B cell (primary cell): ENCODE measurements around the gene TBKBP1. TPM values are rescaled to one million over a fixed set of nuclear protein-coding genes. Genes with fewer than 3 reads are reported as not detected.

Source experiments
- ATAC-seq: fragments of 200-7000 bp; cut with Tn5 transposase; one replicate; pipeline ENCODE4 v1.10.0; 2021; ENCODE audit warnings: low read depth, mild to moderate bottlenecking, moderate number of reproducible peaks, moderate library complexity
- CTCF ChIA-PET: fragments of 350-600 bp; sonication (Branson Sonifier 250); formaldehyde crosslinking; loops from one replicate; lab custom pipeline; 2021; ENCODE audit warnings: antibody characterized with exemption, inconsistent platforms; lab: Charles Lee
- POLR2A ChIA-PET: fragments of 350-600 bp; sonication (Branson Sonifier 250); formaldehyde crosslinking; loops from one replicate; lab custom pipeline; 2021; ENCODE audit warnings: antibody characterized with exemption; lab: Charles Lee
- DNase-seq: peaks from one replicate; pipeline ENCODE4 v3.0.0; 2013
- H2AFZ ChIP-seq: 2 replicates; pipeline ENCODE4 v1.6.1; 2012; ENCODE audit warnings: mild to moderate bottlenecking, low read depth, low read length; ENCODE audit not compliant: insufficient read depth, poor library complexity, severe bottlenecking
- H3K27ac ChIP-seq, 2 donors: 1 replicate in 1 of 2; 2 replicates in 1 of 2; pipeline ENCODE4 v1.5.1; 2012 to 2013; ENCODE audit warnings: low read length in 2 of 2, mild to moderate bottlenecking in 2 of 2, moderate library complexity in 1 of 2
- H3K27me3 ChIP-seq, 4 experiments: fragments of 200-600 bp in 1 of 4; sonication (generic) in 1 of 4; replicated peaks in 1 of 4; 1 replicate in 2 of 4; 2 replicates in 2 of 4; pipeline versions ENCODE4 v1.6.1 to v1.7.0; 2013 to 2016; ENCODE audit warnings: low read length in 3 of 4, mild to moderate bottlenecking in 2 of 4, mixed read lengths in 1 of 4, moderate library complexity in 1 of 4; ENCODE audit not compliant: insufficient read depth in 4 of 4, control insufficient read depth in 3 of 4; ENCODE audit errors: control extremely low read depth in 1 of 4
- H3K36me3 ChIP-seq, 2 experiments: replicated peaks in 1 of 2; 1 replicate in 1 of 2; 2 replicates in 1 of 2; pipeline versions ENCODE4 v1.6.1 to v1.7.1; 2013; ENCODE audit warnings: low read length in 1 of 2; ENCODE audit not compliant: insufficient read depth in 2 of 2, control insufficient read depth in 1 of 2; ENCODE audit errors: control extremely low read depth in 1 of 2, extremely low read depth in 1 of 2
- H3K4me1 ChIP-seq, 2 donors: fragments of 200-600 bp in 1 of 2; sonication (generic) in 1 of 2; 1 replicate in 1 of 2; 2 replicates in 1 of 2; pipeline versions ENCODE4 v1.5.1 to v1.6.1; 2013 to 2017; ENCODE audit warnings: low read length in 2 of 2; ENCODE audit not compliant: control insufficient read depth in 2 of 2, insufficient read depth in 2 of 2
- H3K4me2 ChIP-seq: replicated peaks from 2 replicates; pipeline ENCODE3; 2012; ENCODE audit warnings: mild to moderate bottlenecking, low read depth, low read length; ENCODE audit not compliant: poor library complexity, severe bottlenecking
- H3K4me3 ChIP-seq, 5 experiments: fragments of 200-600 bp in 1 of 5; sonication (generic) in 1 of 5; 1 replicate in 3 of 5; 2 replicates in 2 of 5; pipeline versions ENCODE4 v1.5.1 to v1.7.0; 2011 to 2016; ENCODE audit warnings: low read length in 4 of 5, mild to moderate bottlenecking in 4 of 5, low read depth in 2 of 5, control low read depth in 1 of 5, moderate library complexity in 1 of 5; ENCODE audit not compliant: insufficient read depth in 1 of 5; ENCODE audit errors: control extremely low read depth in 1 of 5, extremely low read depth in 1 of 5
- H3K79me2 ChIP-seq: fragments of 200-600 bp; sonication (generic); one replicate; pipeline ENCODE4 v1.6.0; 2016; ENCODE audit warnings: low read length; ENCODE audit not compliant: control insufficient read depth, insufficient read depth
- H3K9ac ChIP-seq: fragments of 200-600 bp; sonication (generic); 2 replicates; pipeline ENCODE4 v1.6.1; 2017; ENCODE audit warnings: mild to moderate bottlenecking, low read length, moderate library complexity
- H3K9me3 ChIP-seq, 3 donors: one replicate each; pipeline versions ENCODE4 v1.6.1 to v1.7.1; 2013; ENCODE audit warnings: low read length in 2 of 3; ENCODE audit not compliant: control insufficient read depth in 2 of 3, insufficient read depth in 1 of 3; ENCODE audit errors: control extremely low read depth in 1 of 3
- H4K20me1 ChIP-seq: 2 replicates; pipeline ENCODE4 v1.6.0; 2012; ENCODE audit warnings: mild to moderate bottlenecking, low read length; ENCODE audit not compliant: insufficient read depth, control insufficient read depth, poor library complexity, severe bottlenecking
- H3K27ac Mint-ChIP-seq: one replicate; pipeline ENCODE4 v1.8.0; 2021; ENCODE audit warnings: mixed read lengths
- H3K27me3 Mint-ChIP-seq: one replicate; pipeline ENCODE4 v1.8.0; 2021; ENCODE audit warnings: mixed read lengths
- H3K4me1 Mint-ChIP-seq: one replicate; pipeline ENCODE4 v1.8.0; 2021; ENCODE audit warnings: mixed read lengths
- H3K4me3 Mint-ChIP-seq: one replicate; pipeline ENCODE4 v1.8.0; 2021; ENCODE audit warnings: mixed read lengths
- H3K9me3 Mint-ChIP-seq: one replicate; pipeline ENCODE4 v1.8.0; 2022; ENCODE audit warnings: mixed read lengths; ENCODE audit not compliant: insufficient read depth
- CTCF ChIP-seq: fragments of 200-600 bp; IDR thresholded peaks from one replicate; pipeline ENCODE4 v1.8.0; 2022; ENCODE audit warnings: antibody characterized with exemption, mild to moderate bottlenecking
- EZH2 ChIP-seq: IDR thresholded peaks from 2 replicates; pipeline ENCODE4 v1.6.1; 2012; ENCODE audit warnings: borderline replicate concordance, low read depth, mild to moderate bottlenecking, moderate library complexity, low read length; ENCODE audit not compliant: insufficient read depth, poor library complexity, severe bottlenecking
- WGBS: methylation state at CpG from one replicate; pipeline ENCODE4 v1.1.5; 2013; ENCODE audit warnings: missing lambda C conversion rate; ENCODE audit not compliant: insufficient coverage; 5-methylcytosine and 5-hydroxymethylcytosine counted together
- intact Hi-C: fragments of 100-400 bp; cut with micrococcal nuclease; formaldehyde crosslinking; loops from one replicate; pipeline ENCODE4 v1.10.0; 2022
- polyA plus RNA-seq: library from polyadenylated mRNA; depleted of rRNA; stranded (reverse); fragments of >200 nt; gene quantifications from 2 replicates; pipeline ENCODE4 v1.2.3, GENCODE V29; 2012
- total RNA-seq, 2 donors: library from RNA; stranded (reverse); fragments of 120-200 nt in 1 of 2; gene quantifications; 1 replicate in 1 of 2; 2 replicates in 1 of 2; pipeline versions ENCODE4 v1.2.3 to v1.2.4, GENCODE V29; 2013 to 2022

The TBKBP1 gene
- total and polyA plus RNA-seq, 2 donors (not counting 1 experiment from before 2014, with no cell fraction given), result 6.6 to 8.4 TPM

- no peak overlapping the region for H3K4me3 ChIP-seq
- H3K4me3 Mint-ChIP-seq, result no peak overlapping the region
- H3K4me2 ChIP-seq, result no peak overlapping the region
- 100% methylated on average over 1 of the region's 4 CpGs for WGBS
- ATAC-seq, result no peak
- peaks cover 31% of the 10 kb centered on the region for H4K20me1 ChIP-seq
- no peaks in the 10 kb centered on the region for H3K27me3 Mint-ChIP-seq
- no peaks in the 10 kb centered on the region for H3K9me3 Mint-ChIP-seq
- H3K9ac ChIP-seq, result no peak overlapping the region
- no peaks in the 10 kb centered on the region for H3K9me3 ChIP-seq
- no peaks in the 10 kb centered on the region for H3K27me3 ChIP-seq
- H3K36me3 ChIP-seq, result peaks cover 29 to 89% of the 10 kb centered on the region in 2 experiments
- no peak overlapping the region for H3K27ac ChIP-seq
- no peak overlapping the region for H3K27ac Mint-ChIP-seq
- H3K79me2 ChIP-seq, result peaks cover 43% of the 10 kb centered on the region
- H3K4me1 Mint-ChIP-seq, result peaks cover 17% of the 10 kb centered on the region
- TF ChIP-seq EZH2, result no peak
- no peak for TF ChIP-seq CTCF
- intact Hi-C loops, result no loop called here
- no peak for DNase-seq
- no peak overlapping the region for H2AFZ ChIP-seq
- ChIA-PET POLR2A (no interaction called here), CTCF (no interaction called here)
- H3K4me1 ChIP-seq, result peaks cover 14 to 15% of the 10 kb centered on the region in 2 donors
Measured at GRCh38 chr17:47669081-47669480, 24.9 kb upstream of the TBKBP1 start.

DNA sequence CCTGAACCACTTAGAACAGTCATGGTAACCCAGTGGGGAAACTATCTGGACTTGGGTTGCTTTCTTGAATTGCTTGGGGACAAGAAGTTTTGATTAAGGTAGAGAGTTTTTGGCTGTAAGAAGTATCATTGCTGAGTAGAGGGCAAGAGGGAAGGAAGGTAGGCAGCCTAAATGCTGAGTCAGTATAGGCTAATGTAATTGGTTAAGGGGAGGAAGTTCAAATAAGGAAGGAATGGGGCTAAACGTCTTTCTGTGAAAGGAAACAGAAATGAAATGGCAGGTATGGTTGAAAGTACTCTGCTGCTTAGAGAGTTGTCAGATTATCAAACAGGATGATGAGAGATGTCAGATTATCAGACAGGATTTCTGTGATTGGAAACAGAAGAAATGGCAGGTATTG lies 23.9 kb upstream of the TBKBP1 start:
- H3K79me2 ChIP-seq, result peaks cover 39% of the 10 kb centered on the region
- H3K4me3 Mint-ChIP-seq, result no peak overlapping the region
- TF ChIP-seq EZH2 (no peak), CTCF (no peak)
- H3K27ac Mint-ChIP-seq, result peak overlapping the region; percentile 28
- peaks cover 13% of the 10 kb centered on the region for H3K4me1 Mint-ChIP-seq
- no peak for DNase-seq
- H3K27me3 ChIP-seq, result no peaks in the 10 kb centered on the region
- intact Hi-C loops, result no loop called here
- no peaks in the 10 kb centered on the region for H3K27me3 Mint-ChIP-seq
- H3K27ac ChIP-seq, result peak overlapping the region in 1 of 2 donors; percentile 60
- peaks cover 8 to 12% of the 10 kb centered on the region in 2 donors for H3K4me1 ChIP-seq
- peaks cover 31% of the 10 kb centered on the region for H4K20me1 ChIP-seq
- H2AFZ ChIP-seq, result no peak overlapping the region
- ATAC-seq, result peak; percentile 53
- H3K9ac ChIP-seq, result no peak overlapping the region
- whole genome bisulfite sequencing, result 0% methylated on average over 1 of the region's 1 CpG
- ChIA-PET POLR2A (no interaction called here), CTCF (no interaction called here)
- peaks cover 24 to 94% of the 10 kb centered on the region in 2 experiments for H3K36me3 ChIP-seq
- H3K9me3 ChIP-seq, result no peaks in the 10 kb centered on the region
- no peak overlapping the region for H3K4me2 ChIP-seq
- no peaks in the 10 kb centered on the region for H3K9me3 Mint-ChIP-seq
- H3K4me3 ChIP-seq, result no peak overlapping the region
